Measurements from ENCODE around the gene ATAD3A. TPM values are rescaled to one million over a fixed set of nuclear protein-coding genes. Genes with fewer than 3 reads are reported as not detected.
A peak's percentile ranks its signal among the peaks of the same experiment; 100 is the strongest.

ATAD3A gene
- total RNA-seq, 1 donor, result 35.6 TPM

DNA sequence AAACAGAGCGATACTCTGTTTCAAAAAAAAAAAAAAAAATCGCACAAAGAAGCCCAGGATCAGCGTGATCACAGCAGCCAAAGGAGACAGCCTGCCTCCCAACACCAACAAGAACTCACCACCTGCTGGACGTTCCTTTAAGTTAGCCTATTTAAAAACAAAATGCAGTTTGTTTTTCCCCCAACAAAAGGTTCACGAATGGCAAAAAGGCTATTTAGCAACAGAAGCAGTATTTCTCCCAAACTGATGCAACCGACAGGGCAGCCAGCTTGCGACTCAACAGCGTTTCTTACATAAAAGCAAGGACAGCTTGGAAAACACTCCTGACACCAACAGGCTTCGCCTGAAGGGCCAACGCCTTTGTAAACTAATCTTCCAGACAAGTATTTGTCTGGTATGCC lies 55.9 kb downstream of the ATAD3A start:
- H3K4me3 ChIP-seq (ENCODE audit: low read depth, low read length), result no peak overlapping the region
- TF ChIP-seq, protein P1, sequence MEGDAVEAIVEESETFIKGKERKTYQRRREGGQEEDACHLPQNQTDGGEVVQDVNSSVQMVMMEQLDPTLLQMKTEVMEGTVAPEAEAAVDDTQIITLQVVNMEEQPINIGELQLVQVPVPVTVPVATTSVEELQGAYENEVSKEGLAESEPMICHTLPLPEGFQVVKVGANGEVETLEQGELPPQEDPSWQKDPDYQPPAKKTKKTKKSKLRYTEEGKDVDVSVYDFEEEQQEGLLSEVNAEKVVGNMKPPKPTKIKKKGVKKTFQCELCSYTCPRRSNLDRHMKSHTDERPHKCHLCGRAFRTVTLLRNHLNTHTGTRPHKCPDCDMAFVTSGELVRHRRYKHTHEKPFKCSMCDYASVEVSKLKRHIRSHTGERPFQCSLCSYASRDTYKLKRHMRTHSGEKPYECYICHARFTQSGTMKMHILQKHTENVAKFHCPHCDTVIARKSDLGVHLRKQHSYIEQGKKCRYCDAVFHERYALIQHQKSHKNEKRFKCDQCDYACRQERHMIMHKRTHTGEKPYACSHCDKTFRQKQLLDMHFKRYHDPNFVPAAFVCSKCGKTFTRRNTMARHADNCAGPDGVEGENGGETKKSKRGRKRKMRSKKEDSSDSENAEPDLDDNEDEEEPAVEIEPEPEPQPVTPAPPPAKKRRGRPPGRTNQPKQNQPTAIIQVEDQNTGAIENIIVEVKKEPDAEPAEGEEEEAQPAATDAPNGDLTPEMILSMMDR (IDR thresholded peaks at IDR 0.05; ENCODE audit: insufficient read depth, low read length), result no peak
- peak; percentile 19 for DNase-seq (ENCODE audit: low read depth)

GRCh38 chr1:1569341-1569740 lies 57.4 kb downstream of the ATAD3A start:
- DNase-seq (ENCODE audit: low read depth), result no peak
- H3K4me3 ChIP-seq (ENCODE audit: low read depth, low read length), result no peak overlapping the region
- TF ChIP-seq, protein P1 (IDR thresholded peaks at IDR 0.05; ENCODE audit: insufficient read depth, low read length), result no peak

- TF ChIP-seq, protein P1 (IDR thresholded peaks at IDR 0.05; ENCODE audit: insufficient read depth, low read length), result no peak
- H3K4me3 ChIP-seq (ENCODE audit: low read depth, low read length), result peak overlapping the region; percentile 96
- peak; percentile 60 for DNase-seq (ENCODE audit: low read depth)
Observed at GRCh38 chr1:1573843-1574720, 62.1 kb downstream of the ATAD3A start.

- peak; percentile 90 for DNase-seq (ENCODE audit: low read depth)
- TF ChIP-seq, protein P1 (IDR thresholded peaks at IDR 0.05; ENCODE audit: insufficient read depth, low read length), result no peak
- H3K4me3 ChIP-seq (ENCODE audit: low read depth, low read length), result peak within 1 kb of the TSS; percentile 96
Observed at GRCh38 chr1:1574721-1575537, 63.0 kb downstream of the ATAD3A start, which contains the start of gene SSU72. TSS of gene SSU72 (minus strand) at chr1:1574863. CDS start at chr1:1574557, 306 bp downstream.

DNA sequence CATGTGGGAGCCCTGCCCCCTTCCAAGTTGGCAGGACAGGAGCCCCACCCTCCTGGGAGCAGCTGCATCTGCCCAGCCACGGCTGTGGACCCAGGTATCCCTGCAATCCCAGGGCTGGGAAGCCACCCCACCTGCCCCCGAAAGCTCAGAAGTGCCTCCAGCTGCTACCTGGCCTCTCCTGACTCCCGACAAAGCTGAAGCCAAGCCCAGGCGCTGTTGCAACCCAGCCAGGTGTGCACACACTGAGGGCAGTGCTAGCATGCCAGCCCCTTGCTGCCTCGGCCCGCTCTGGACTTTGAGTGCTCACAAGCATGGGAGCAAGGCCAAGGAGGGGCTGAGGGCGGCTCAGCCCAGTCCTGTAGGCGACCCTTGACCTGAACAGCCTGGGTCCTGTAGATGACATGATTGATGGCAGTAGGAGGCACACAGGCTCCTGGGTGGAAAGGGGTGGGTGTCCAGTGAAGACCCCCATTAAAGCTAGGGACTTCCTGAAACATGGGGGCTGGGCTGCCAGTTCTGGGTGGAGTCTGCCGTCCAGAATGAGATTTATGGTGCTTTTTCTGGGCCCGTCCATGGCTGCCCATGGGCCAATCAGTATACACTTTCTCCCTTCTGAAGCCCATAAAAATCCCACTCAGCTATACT lies 65.5 kb downstream of the ATAD3A start:
- TF ChIP-seq, protein P1 (IDR thresholded peaks at IDR 0.05; ENCODE audit: insufficient read depth, low read length), result no peak
- DNase-seq (ENCODE audit: low read depth), result no peak

DNA sequence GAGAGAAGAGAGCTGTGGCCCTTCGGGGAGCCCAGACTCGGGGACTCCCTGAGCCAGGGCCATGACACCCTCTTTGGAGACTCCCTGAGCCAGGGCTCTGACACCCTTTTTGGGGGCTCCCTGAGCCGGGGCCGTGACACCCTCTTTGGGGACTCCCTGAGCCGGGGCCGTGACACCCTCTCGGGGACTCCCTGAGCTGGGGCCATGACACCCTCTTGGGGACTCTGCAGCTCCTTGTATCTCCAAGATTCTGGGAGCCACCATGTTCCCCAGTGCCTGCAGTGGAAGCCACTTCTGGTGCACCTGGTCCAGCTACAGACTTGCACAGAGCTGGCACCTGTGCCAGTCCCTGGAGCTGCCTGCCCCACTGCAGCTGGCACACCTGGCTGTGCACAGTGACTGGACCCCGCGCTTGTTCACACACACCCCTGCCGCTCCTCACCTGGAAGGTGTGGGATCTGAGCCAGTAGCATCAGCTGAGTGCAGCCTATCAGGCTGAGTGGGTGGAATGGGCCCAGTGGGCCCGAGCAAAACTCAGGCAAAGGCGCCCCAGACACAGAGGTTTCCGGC lies 66.5 kb downstream of the ATAD3A start:
- no peak for DNase-seq (ENCODE audit: low read depth)
- TF ChIP-seq, protein P1 (IDR thresholded peaks at IDR 0.05; ENCODE audit: insufficient read depth, low read length), result no peak
- H3K4me3 ChIP-seq (ENCODE audit: low read depth, low read length), result no peak overlapping the region

More for the DNA sequence above, 65.5 kb downstream of the ATAD3A start:
- no peak overlapping the region for H3K4me3 ChIP-seq (ENCODE audit: low read depth, low read length)
